A673 (cell line): ENCODE results near the gene RUNX2. TPM values are rescaled to one million over a fixed set of nuclear protein-coding genes. Genes with fewer than 3 reads are reported as not detected.

Source experiments
- BruUV-seq: library from RNA; stranded (reverse); fragments of 400-500 nt; replicated peaks from 2 replicates; lab custom pipeline; 2021; lab: Mats Ljungman, UMichigan
- CTCF ChIA-PET: fragments of 300-600 bp; sonication (Branson Sonifier 250); formaldehyde crosslinking; loops from one replicate; lab custom pipeline; 2022; ENCODE audit warnings: antibody characterized with exemption; lab: Charles Lee
- POLR2A ChIA-PET: fragments of 300-600 bp; sonication (Branson Sonifier 250); formaldehyde crosslinking; loops from one replicate; lab custom pipeline; 2022; ENCODE audit warnings: antibody characterized with exemption; ENCODE audit not compliant: low non-redundant PET; lab: Charles Lee
- DNase-seq: peaks from one replicate; pipeline ENCODE4 v3.0.0-alpha.2; 2015; ENCODE audit warnings: low spot score
- H3K27ac ChIP-seq: fragments of 200-600 bp; sonication (generic); 2 replicates; pipeline ENCODE4 v1.5.1; 2016; ENCODE audit warnings: mixed run types, low read depth, mild to moderate bottlenecking, mixed read lengths, antibody characterized with exemption, low read length; ENCODE audit not compliant: poor library complexity, severe bottlenecking
- H3K27me3 ChIP-seq: fragments of 200-600 bp; sonication (generic); replicated peaks from 2 replicates; pipeline ENCODE4 v1.6.1; 2017; ENCODE audit warnings: mixed run types, low read depth, mild to moderate bottlenecking, mixed read lengths, antibody characterized with exemption, low read length; ENCODE audit not compliant: insufficient read depth, poor library complexity
- H3K36me3 ChIP-seq: fragments of 200-600 bp; sonication (generic); 2 replicates; pipeline ENCODE4 v1.6.1; 2016; ENCODE audit warnings: mixed run types, mild to moderate bottlenecking, mixed read lengths, antibody characterized with exemption, low read length; ENCODE audit not compliant: insufficient read depth, poor library complexity, severe bottlenecking
- H3K4me1 ChIP-seq: fragments of 200-600 bp; sonication (generic); 2 replicates; pipeline ENCODE4 v1.6.1; 2017; ENCODE audit warnings: mixed run types, mild to moderate bottlenecking, mixed read lengths, antibody characterized with exemption, low read length; ENCODE audit not compliant: insufficient read depth, poor library complexity, severe bottlenecking
- H3K4me3 ChIP-seq: fragments of 200-600 bp; sonication (generic); 2 replicates; pipeline ENCODE4 v1.5.1; 2016; ENCODE audit warnings: low read depth, mixed run types, mild to moderate bottlenecking, mixed read lengths, low read length; ENCODE audit not compliant: poor library complexity, severe bottlenecking
- H3K9me3 ChIP-seq: fragments of 200-600 bp; sonication (generic); 2 replicates; pipeline ENCODE4 v1.6.1; 2016; ENCODE audit warnings: mixed run types, low read depth, mild to moderate bottlenecking, mixed read lengths, antibody characterized with exemption, low read length; ENCODE audit not compliant: poor library complexity, severe bottlenecking
- EZH2 ChIP-seq: fragments of 200-600 bp; sonication (generic); IDR thresholded peaks from 2 replicates; pipeline ENCODE4 v1.6.1; 2017; ENCODE audit warnings: borderline replicate concordance, low read depth, mild to moderate bottlenecking, mixed read lengths, antibody characterized with exemption, low read length; ENCODE audit not compliant: poor library complexity, severe bottlenecking
- intact Hi-C: fragments of 100-400 bp; cut with micrococcal nuclease; formaldehyde crosslinking; loops from one replicate; pipeline ENCODE4 v1.10.0; 2022; ENCODE audit not compliant: unreplicated experiment
- total RNA-seq: library from RNA; stranded (reverse); gene quantifications from 2 replicates; pipeline ENCODE4 v1.2.3, GENCODE V29; 2021
- TF ChIP-seq, protein P1 (sequence below): fragments of 300-800, 200-600 bp; sonication (generic); conservative IDR thresholded peaks from 2 replicates; pipeline ENCODE4 v1.5.1; 2017; ENCODE audit warnings: low read depth, mild to moderate bottlenecking, antibody characterized with exemption, low read length, moderate library complexity, mixed read lengths

Gene RUNX2
- total RNA-seq, 1 experiment from 2014 or later = 4.9 TPM

DNA sequence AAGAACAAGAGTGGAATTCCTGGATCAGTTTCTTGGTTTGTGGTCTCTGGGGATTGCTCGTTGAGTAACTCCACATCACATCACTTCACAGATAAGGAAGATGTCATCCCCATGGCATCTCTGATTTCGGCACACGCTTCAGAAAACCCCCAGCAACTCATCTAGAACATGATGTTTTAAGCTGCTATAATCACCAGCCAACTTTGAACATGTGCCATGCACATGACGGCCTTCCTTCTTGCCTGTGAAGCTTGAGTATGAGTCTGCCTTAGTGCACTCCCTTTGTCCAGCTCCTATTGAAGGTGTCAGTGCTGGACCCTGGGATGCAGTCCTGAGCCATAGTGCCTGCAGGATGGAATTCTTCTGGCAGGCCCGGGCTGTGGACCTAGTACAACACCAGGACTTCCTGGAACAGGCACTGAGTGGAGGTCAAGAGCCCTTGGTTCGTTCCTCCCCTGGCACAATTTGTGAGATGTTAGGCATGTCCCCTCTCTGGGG is 281.1 kb downstream of the RUNX2 start:
- intact Hi-C loops = loop anchor here (10.0 kb wide), 1 partner anchor 174 kb away; no protein-coding TSS in a partner anchor
- peak; percentile 44 for DNase-seq
- CTCF ChIA-PET = no interaction called here
- POLR2A ChIA-PET = no interaction called here
- no peaks in the 10 kb centered on the region for H3K27me3 ChIP-seq
- no peaks in the 10 kb centered on the region for H3K9me3 ChIP-seq
- TF ChIP-seq EZH2 = no peak
- TF ChIP-seq, protein P1, sequence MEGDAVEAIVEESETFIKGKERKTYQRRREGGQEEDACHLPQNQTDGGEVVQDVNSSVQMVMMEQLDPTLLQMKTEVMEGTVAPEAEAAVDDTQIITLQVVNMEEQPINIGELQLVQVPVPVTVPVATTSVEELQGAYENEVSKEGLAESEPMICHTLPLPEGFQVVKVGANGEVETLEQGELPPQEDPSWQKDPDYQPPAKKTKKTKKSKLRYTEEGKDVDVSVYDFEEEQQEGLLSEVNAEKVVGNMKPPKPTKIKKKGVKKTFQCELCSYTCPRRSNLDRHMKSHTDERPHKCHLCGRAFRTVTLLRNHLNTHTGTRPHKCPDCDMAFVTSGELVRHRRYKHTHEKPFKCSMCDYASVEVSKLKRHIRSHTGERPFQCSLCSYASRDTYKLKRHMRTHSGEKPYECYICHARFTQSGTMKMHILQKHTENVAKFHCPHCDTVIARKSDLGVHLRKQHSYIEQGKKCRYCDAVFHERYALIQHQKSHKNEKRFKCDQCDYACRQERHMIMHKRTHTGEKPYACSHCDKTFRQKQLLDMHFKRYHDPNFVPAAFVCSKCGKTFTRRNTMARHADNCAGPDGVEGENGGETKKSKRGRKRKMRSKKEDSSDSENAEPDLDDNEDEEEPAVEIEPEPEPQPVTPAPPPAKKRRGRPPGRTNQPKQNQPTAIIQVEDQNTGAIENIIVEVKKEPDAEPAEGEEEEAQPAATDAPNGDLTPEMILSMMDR = no peak
- no peak overlapping the region for H3K4me3 ChIP-seq
- no TSS peak for BruUV-seq
- peaks cover 31% of the 10 kb centered on the region for H3K4me1 ChIP-seq
- H3K27ac ChIP-seq = no peak overlapping the region
- no peaks in the 10 kb centered on the region for H3K36me3 ChIP-seq

DNA sequence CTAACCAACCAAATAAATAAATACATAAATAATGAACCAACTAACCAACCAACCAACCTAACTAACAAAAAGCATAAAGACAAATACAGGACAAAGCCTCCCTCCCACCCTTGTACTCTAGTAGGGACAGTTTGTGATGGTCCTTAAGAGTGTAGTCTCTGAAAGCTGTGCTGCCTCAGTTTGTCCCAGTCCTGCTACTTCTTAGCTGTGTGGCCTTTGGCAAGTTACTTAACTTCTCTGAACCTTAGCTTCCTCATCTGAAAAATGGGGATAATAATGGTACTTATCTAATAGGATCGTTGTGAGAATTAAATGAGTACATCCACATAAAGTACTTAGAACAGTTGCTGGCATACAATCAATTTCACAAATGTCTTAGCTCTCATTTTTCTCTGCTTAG is 282.2 kb downstream of the RUNX2 start:
- Histone ChIP-seq H3K9me3 (no peaks in the 10 kb centered on the region), H3K4me1 (peaks cover 31% of the 10 kb centered on the region), H3K4me3 (no peak overlapping the region), H3K27me3 (no peaks in the 10 kb centered on the region), H3K27ac (no peak overlapping the region), H3K36me3 (no peaks in the 10 kb centered on the region)
- DNase-seq = no peak
- intact Hi-C loops = no loop called here
- CTCF ChIA-PET = no interaction called here
- TF ChIP-seq, protein P1 = no peak
- TF ChIP-seq EZH2 = no peak
- POLR2A ChIA-PET = no interaction called here
- BruUV-seq = no TSS peak

DNA sequence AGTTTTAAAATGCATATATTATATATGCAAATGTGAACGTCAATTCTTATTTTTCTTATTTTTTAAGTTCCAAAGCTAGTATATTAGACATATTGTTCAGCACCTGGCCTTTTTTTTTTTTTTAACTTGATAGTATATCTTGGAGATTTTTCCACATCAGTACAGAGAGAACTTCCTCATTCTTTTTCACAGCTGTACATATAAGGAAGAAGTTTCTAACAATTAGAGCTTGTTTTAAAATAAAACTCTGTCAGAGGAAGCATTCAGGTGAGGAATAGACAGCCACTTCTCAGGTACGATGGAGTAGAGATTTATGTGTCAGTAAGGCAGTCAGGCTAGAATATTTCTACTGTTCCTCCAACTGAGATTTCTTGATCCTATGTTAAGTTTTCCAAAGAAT is 282.7 kb downstream of the RUNX2 start:
- no TSS peak for BruUV-seq
- no peak for TF ChIP-seq EZH2
- TF ChIP-seq, protein P1 = no peak
- intact Hi-C loops = no loop called here
- Histone ChIP-seq H3K27me3 (no peaks in the 10 kb centered on the region), H3K9me3 (no peaks in the 10 kb centered on the region), H3K4me1 (peaks cover 31% of the 10 kb centered on the region), H3K4me3 (no peak overlapping the region), H3K27ac (no peak overlapping the region), H3K36me3 (no peaks in the 10 kb centered on the region)
- ChIA-PET POLR2A (no interaction called here), CTCF (no interaction called here)
- DNase-seq = no peak
